Spleen (tissue), 11 donors: ENCODE data around the gene MSANTD1. TPM values are rescaled to one million over a fixed set of nuclear protein-coding genes. Genes with fewer than 3 reads are reported as not detected.

Source experiments
- DNase-seq: peaks from one replicate; pipeline ENCODE4 v3.0.0-alpha.2; 2020
- H3K27ac ChIP-seq, 8 donors: fragments of 200-600 bp; sonication (generic) in 7 of 8; 1 replicate in 4 of 8; 2 replicates in 4 of 8; pipeline versions ENCODE4 v1.5.0 to v1.8.0; 2016 to 2021; ENCODE audit warnings: inconsistent platforms in 4 of 8, mild to moderate bottlenecking in 4 of 8, moderate library complexity in 1 of 8
- H3K27me3 ChIP-seq, 7 donors: fragments of 200-600 bp; sonication (generic) in 6 of 7; replicated peaks in 1 of 7; 1 replicate in 4 of 7; 2 replicates in 3 of 7; pipeline versions ENCODE4 v1.5.0 to v1.8.0; 2016 to 2021; ENCODE audit warnings: inconsistent platforms in 3 of 7, mild to moderate bottlenecking in 1 of 7
- H3K36me3 ChIP-seq, 6 donors: fragments of 200-600 bp; sonication (generic) in 5 of 6; 1 replicate in 4 of 6; 2 replicates in 2 of 6; pipeline versions ENCODE4 v1.5.0 to v1.8.0; 2016 to 2021; ENCODE audit warnings: inconsistent platforms in 2 of 6
- H3K4me1 ChIP-seq, 6 donors: fragments of 200-600 bp; sonication (generic) in 5 of 6; 1 replicate in 3 of 6; 2 replicates in 3 of 6; pipeline versions ENCODE4 v1.5.0 to v1.8.0; 2016 to 2021; ENCODE audit warnings: inconsistent platforms in 3 of 6
- H3K4me3 ChIP-seq, 8 donors: fragments of 200-600 bp; sonication (generic) in 7 of 8; 1 replicate in 4 of 8; 2 replicates in 4 of 8; pipeline versions ENCODE4 v1.5.0 to v1.8.0; 2016 to 2021; ENCODE audit warnings: inconsistent platforms in 4 of 8, mild to moderate bottlenecking in 4 of 8, moderate library complexity in 2 of 8
- H3K9me3 ChIP-seq, 8 donors: fragments of 200-600 bp; sonication (generic) in 7 of 8; 1 replicate in 4 of 8; 2 replicates in 4 of 8; pipeline versions ENCODE4 v1.5.0 to v1.8.0; 2016 to 2021; ENCODE audit warnings: inconsistent platforms in 4 of 8
- POLR2A ChIP-seq, 3 donors: fragments of 450-650 bp; IDR thresholded peaks; one replicate each; pipeline ENCODE4 v1.5.1; 2017; ENCODE audit warnings: antibody characterized with exemption in 3 of 3, mild to moderate bottlenecking in 1 of 3
- POLR2AphosphoS5 ChIP-seq, 3 donors: sonication (generic); formaldehyde crosslinking; IDR thresholded peaks; one replicate each; pipeline ENCODE4 v1.5.1; 2017; ENCODE audit warnings: antibody characterized with exemption in 3 of 3
- WGBS, 5 donors: extraction: QIAGEN DNeasy Blood & Tissue Kit in 3 of 5; methylation state at CpG; one replicate each; pipeline versions ENCODE4 v1.1.5 to v1.1.7; 2013 to 2018; 5-methylcytosine and 5-hydroxymethylcytosine counted together
- intact Hi-C: fragments of 100-400 bp; cut with DNase I; formaldehyde crosslinking; loops from one replicate; pipeline ENCODE4 v1.15.0; 2023; ENCODE audit warnings: low total_unique reads
- polyA plus RNA-seq, 3 donors: library from polyadenylated mRNA; stranded (reverse); fragments of 200-250 nt; gene quantifications; one replicate each; pipeline ENCODE4 v1.2.1, GENCODE V29; 2013
- total RNA-seq, 7 donors: library from RNA; depleted of rRNA in 3 of 7; stranded (reverse); fragments of >200 nt in 3 of 7; fragmentation: NEBNext Ultra II Directional in 4 of 7; extraction: Animal tissue kit (Norgen Biotek cat#: 25700) in 4 of 7; gene quantifications; one replicate each; pipeline versions ENCODE4 v1.1.0 to v1.2.1, GENCODE V29; 2016 to 2021
- TF ChIP-seq, protein P1 (sequence below), 11 experiments: fragments of 200-600 bp in 7 of 11; fragments of 450-650 bp in 4 of 11; sonication (generic) in 4 of 11; IDR thresholded peaks in 8 of 11; conservative IDR thresholded peaks in 3 of 11; 1 replicate in 7 of 11; 2 replicates in 4 of 11; pipeline versions ENCODE4 v1.4.0 to v1.8.0; 2016 to 2021; ENCODE audit warnings: antibody characterized with exemption in 11 of 11, inconsistent platforms in 4 of 11, mild to moderate bottlenecking in 1 of 11
- donor health status: healthy with polysubstance abuse.
- donor health status: DM: no; HTN: no; CAD: no; lungs with moderate emphysema.
- donor health status: DM: no; HTN: no; CAD: no.
- donor health status: Bipolar disorder and iron deficiency.
- donor health status: healthy.
- donor health status: DM: no; HTN: no; CAD: no.
- donor health status: DM: yes; HTN: yes; CAD: no.

Gene MSANTD1
- total and polyA plus RNA-seq, 10 donors: 0.41 to 2.8 (median 1.8) TPM

DNA sequence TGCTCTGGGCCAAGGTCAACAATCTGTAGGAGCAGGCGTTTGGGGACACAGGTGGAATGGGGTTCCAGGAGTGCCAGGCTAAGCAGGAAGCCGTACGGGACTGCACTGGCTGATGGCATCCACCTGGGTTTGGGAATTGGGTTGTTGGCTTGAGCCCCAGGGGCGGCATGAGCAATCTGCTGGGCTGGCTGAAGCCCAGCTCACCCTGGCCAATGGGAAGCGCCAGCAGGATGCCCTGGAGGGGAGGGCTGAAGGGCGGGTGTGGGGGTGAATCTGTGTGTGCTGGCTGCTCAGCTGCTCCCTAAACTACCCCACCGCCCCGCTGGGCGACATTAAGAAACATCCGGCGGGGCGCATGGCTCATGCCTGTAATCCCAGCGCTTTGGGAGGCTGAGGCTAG lies 35.0 kb downstream of the MSANTD1 start:
- no peak for DNase-seq
- WGBS, 5 donors: 72 to 91% (median 90%) methylated on average over 12 to 13 of the region's 13 CpGs
- TF ChIP-seq POLR2A (IDR thresholded peaks at IDR 0.05) (no peak), POLR2AphosphoS5 (IDR thresholded peaks at IDR 0.05) (no peak)
- TF ChIP-seq, protein P1, sequence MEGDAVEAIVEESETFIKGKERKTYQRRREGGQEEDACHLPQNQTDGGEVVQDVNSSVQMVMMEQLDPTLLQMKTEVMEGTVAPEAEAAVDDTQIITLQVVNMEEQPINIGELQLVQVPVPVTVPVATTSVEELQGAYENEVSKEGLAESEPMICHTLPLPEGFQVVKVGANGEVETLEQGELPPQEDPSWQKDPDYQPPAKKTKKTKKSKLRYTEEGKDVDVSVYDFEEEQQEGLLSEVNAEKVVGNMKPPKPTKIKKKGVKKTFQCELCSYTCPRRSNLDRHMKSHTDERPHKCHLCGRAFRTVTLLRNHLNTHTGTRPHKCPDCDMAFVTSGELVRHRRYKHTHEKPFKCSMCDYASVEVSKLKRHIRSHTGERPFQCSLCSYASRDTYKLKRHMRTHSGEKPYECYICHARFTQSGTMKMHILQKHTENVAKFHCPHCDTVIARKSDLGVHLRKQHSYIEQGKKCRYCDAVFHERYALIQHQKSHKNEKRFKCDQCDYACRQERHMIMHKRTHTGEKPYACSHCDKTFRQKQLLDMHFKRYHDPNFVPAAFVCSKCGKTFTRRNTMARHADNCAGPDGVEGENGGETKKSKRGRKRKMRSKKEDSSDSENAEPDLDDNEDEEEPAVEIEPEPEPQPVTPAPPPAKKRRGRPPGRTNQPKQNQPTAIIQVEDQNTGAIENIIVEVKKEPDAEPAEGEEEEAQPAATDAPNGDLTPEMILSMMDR (IDR thresholded peaks at IDR 0.05 in 8 of 11, conservative IDR thresholded peaks at IDR 0.05 in 3 of 11): no peak
- no peaks in the 10 kb centered on the region for H3K36me3 ChIP-seq
- H3K4me1 ChIP-seq: peaks cover 9 to 31% (median 21%) of the 10 kb centered on the region in 6 donors
- H3K27ac ChIP-seq: no peak overlapping the region
- H3K4me3 ChIP-seq: no peak overlapping the region
- H3K27me3 ChIP-seq: peaks cover 0 to 53% (median 0%) of the 10 kb centered on the region in 7 donors
- intact Hi-C loops: loop anchor here (10.0 kb wide), 1 partner anchor 79 kb away; no protein-coding TSS in a partner anchor
- peaks cover 0 to 15% (median 0%) of the 10 kb centered on the region in 8 donors for H3K9me3 ChIP-seq

GRCh38 chr4:3284734-3285557 lies 36.0 kb downstream of the MSANTD1 start:
- peaks cover 9 to 33% (median 21%) of the 10 kb centered on the region in 6 donors for H3K4me1 ChIP-seq
- intact Hi-C loops: loop anchor here (10.0 kb wide), 1 partner anchor 80 kb away; no protein-coding TSS in a partner anchor
- TF ChIP-seq POLR2A (IDR thresholded peaks at IDR 0.05): no peak
- TF ChIP-seq, protein P1 (IDR thresholded peaks at IDR 0.05 in 8 of 11, conservative IDR thresholded peaks at IDR 0.05 in 3 of 11): no peak
- TF ChIP-seq POLR2AphosphoS5 (IDR thresholded peaks at IDR 0.05): no peak
- H3K36me3 ChIP-seq: no peaks in the 10 kb centered on the region
- WGBS, 5 donors: 80 to 92% (median 86%) methylated on average over 22 to 24 of the region's 24 CpGs
- H3K9me3 ChIP-seq: peaks cover 0 to 8% (median 0%) of the 10 kb centered on the region in 8 donors
- DNase-seq: no peak
- H3K27ac ChIP-seq: no peak overlapping the region
- H3K27me3 ChIP-seq: peaks cover 0 to 55% (median 0%) of the 10 kb centered on the region in 7 donors
- H3K4me3 ChIP-seq: peak overlapping the region in 1 of 8 donors; percentile 33

DNA sequence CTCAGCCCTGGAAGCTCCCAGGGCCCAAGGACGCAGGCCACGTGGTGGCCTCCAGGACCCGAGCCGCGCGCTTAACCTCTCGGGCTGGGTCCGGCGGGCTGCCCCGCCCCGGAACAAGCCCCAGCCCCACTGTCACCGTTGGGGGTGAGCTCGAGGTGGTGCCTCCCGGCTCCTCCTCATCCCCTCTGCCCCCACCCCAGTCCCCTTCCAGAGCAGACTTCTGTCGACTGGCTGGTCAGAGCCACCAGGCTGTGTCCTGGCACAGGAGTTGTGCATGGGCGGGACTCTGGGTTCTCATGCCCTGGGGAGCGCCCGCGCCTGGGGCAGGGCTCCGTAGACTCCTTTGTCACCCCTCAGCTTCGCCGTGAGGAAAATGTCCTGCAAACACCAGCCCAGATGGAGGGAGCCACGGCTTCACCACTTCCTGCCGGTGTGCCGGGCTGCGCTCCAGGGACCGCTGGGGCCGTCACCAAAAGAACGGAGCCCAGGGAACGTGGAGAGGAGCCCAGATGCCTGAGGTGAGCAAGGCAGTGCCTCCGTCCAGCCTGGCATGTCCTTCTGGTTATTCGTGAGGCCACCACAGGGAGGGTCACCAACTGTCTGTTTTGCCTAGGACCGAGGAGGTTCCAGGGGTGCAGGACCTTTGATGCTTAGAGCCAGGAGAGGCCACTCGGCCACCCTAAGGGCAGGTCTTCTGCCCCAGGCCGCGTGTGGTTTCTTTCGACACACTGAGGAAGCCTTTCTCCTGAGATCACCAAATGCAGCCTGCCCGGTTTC lies 36.8 kb downstream of the MSANTD1 start:
- intact Hi-C loops: loop anchor here (10.0 kb wide), 1 partner anchor 81 kb away; no protein-coding TSS in a partner anchor
- peak; percentile 85 for DNase-seq
- Histone ChIP-seq H3K27ac (no peak overlapping the region), H3K4me1 (peaks cover 9 to 33% (median 21%) of the 10 kb centered on the region in 6 donors), H3K9me3 (peaks cover 0 to 8% (median 0%) of the 10 kb centered on the region in 8 donors), H3K4me3 (peak overlapping the region in 1 of 8 donors; percentile 33), H3K36me3 (no peaks in the 10 kb centered on the region), H3K27me3 (peaks cover 0 to 61% (median 0%) of the 10 kb centered on the region in 7 donors)
- WGBS, 5 donors: 38 to 51% (median 44%) methylated on average over 21 to 38 of the region's 38 CpGs
- TF ChIP-seq POLR2AphosphoS5 (IDR thresholded peaks at IDR 0.05) (peak in 2 of 3 donors; percentile 12 to 37), POLR2A (IDR thresholded peaks at IDR 0.05) (no peak)
- TF ChIP-seq, protein P1 (IDR thresholded peaks at IDR 0.05 in 8 of 11, conservative IDR thresholded peaks at IDR 0.05 in 3 of 11): no peak
